Type B pancreatic cell (in vitro differentiated cells): ENCODE measurements around the gene SPDYE16. TPM values are rescaled to one million over a fixed set of nuclear protein-coding genes. Genes with fewer than 3 reads are reported as not detected.
"Not testable (repeated sequence)": the region's sequence is repeated elsewhere in the genome, so short reads cannot be mapped to it uniquely, and the experiment has no call there.

Source experiments
- DNase-seq: peaks from one replicate; pipeline ENCODE4 v3.0.0; 2021; ENCODE audit warnings: mixed read lengths; ENCODE audit not compliant: unreplicated experiment; ENCODE audit errors: extremely low spot score
- H3K27ac Mint-ChIP-seq: 2 replicates; pipeline ENCODE4 v1.8.0; 2021; ENCODE audit warnings: mild to moderate bottlenecking, mixed read lengths
- H3K27me3 Mint-ChIP-seq: 2 replicates; pipeline ENCODE4 v1.8.0; 2021; ENCODE audit warnings: mixed read lengths
- H3K36me3 Mint-ChIP-seq: 2 replicates; pipeline ENCODE4 v1.8.0; 2021; ENCODE audit warnings: mixed read lengths
- H3K4me1 Mint-ChIP-seq: one replicate; pipeline ENCODE4 v1.8.0; 2021; ENCODE audit warnings: mixed read lengths; ENCODE audit not compliant: unreplicated experiment
- H3K4me3 Mint-ChIP-seq: 2 replicates; pipeline ENCODE4 v1.8.0; 2021; ENCODE audit warnings: mild to moderate bottlenecking, mixed read lengths
- H3K9me3 Mint-ChIP-seq: 2 replicates; pipeline ENCODE4 v1.8.0; 2021; ENCODE audit warnings: mixed read lengths
- total RNA-seq: library from RNA; stranded (reverse); gene quantifications from 2 replicates; pipeline ENCODE4 v1.2.1, GENCODE V29; 2021; ENCODE audit warnings: low replicate concordance
- TF ChIP-seq, protein P1 (sequence below): fragments of 200-600 bp; sonication (generic); conservative IDR thresholded peaks from 2 replicates; pipeline ENCODE4 v1.5.0; 2021; ENCODE audit warnings: antibody characterized with exemption, mild to moderate bottlenecking

Gene SPDYE16
- total RNA-seq, 1 donor from 2014 or later = 0.51 TPM

DNA sequence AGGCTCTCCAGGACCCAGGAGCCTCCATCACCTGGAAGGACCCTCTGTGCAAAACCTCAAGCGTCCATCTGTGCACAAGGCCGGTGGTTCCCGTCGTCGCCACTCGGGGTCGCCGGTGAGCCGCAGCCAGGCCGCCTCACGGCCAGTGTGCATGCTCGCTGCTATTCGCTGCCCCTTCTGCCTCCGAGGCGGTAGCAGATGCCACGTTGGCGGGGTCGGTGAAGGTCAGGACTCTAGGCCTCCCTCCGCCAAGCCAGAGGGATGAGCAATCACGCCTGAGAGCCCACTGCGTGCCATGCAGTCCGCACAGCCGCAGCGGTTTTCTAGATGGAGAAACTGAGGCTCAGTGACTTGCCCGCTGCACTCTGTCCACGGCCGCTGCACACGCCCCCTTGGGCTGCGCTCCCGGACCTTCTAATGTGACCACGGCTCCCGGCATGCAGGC, 27.1 kb downstream of the SPDYE16 start:
- Mint-ChIP-seq H3K4me1 (no peaks in the 10 kb centered on the region), H3K27me3 (no peaks in the 10 kb centered on the region), H3K27ac (no peak overlapping the region), H3K9me3 (no peaks in the 10 kb centered on the region), H3K36me3 (no peaks in the 10 kb centered on the region), H3K4me3 (no peak overlapping the region)
- TF ChIP-seq, protein P1, sequence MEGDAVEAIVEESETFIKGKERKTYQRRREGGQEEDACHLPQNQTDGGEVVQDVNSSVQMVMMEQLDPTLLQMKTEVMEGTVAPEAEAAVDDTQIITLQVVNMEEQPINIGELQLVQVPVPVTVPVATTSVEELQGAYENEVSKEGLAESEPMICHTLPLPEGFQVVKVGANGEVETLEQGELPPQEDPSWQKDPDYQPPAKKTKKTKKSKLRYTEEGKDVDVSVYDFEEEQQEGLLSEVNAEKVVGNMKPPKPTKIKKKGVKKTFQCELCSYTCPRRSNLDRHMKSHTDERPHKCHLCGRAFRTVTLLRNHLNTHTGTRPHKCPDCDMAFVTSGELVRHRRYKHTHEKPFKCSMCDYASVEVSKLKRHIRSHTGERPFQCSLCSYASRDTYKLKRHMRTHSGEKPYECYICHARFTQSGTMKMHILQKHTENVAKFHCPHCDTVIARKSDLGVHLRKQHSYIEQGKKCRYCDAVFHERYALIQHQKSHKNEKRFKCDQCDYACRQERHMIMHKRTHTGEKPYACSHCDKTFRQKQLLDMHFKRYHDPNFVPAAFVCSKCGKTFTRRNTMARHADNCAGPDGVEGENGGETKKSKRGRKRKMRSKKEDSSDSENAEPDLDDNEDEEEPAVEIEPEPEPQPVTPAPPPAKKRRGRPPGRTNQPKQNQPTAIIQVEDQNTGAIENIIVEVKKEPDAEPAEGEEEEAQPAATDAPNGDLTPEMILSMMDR = no peak
- no peak for DNase-seq

DNA sequence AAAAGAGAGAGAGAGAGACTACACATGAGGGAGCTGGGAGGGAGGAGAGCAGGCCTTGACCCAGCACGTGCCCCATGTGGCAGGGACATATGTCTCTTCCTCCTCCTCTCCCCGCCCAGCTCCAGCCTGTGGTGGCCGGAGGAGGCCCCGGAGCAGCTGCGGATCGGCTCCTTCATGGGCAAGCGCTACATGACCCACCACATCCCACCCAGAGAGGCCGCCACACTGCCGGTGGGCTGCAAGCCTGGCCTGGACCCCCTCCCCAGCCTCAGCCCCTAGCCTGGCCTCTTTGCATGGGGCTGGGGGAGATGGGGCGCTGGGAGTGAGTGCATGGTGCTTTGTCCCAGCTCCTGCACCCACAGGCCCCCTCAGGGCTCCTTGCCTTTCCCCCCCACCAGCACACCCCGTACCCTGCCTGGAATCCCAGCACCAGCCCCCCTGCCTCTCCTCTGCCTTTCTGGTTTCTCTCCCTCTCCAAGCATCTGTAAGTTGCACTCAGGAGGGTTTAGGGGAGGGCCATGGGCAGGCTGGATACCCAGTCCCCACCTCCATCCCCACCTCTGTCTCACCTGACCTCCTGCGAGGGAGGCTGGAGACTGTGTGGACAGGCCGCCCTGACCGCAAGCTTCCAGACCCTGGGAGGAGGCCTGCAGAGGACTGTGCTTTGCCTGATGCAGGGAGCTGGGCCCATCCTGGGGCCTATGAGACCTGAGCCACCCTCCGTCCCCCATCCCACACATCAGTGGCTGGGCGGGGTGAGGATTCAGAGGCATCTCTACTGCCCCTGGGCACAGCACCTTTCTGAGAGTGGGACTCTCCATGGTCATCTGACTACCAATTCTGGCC, 27.9 kb downstream of the SPDYE16 start:
- H3K27me3 Mint-ChIP-seq = no peaks in the 10 kb centered on the region
- DNase-seq = peak; percentile 64
- no peaks in the 10 kb centered on the region for H3K4me1 Mint-ChIP-seq
- TF ChIP-seq, protein P1 = no peak
- H3K4me3 Mint-ChIP-seq = no peak overlapping the region
- H3K36me3 Mint-ChIP-seq = no peaks in the 10 kb centered on the region
- no peaks in the 10 kb centered on the region for H3K9me3 Mint-ChIP-seq
- no peak overlapping the region for H3K27ac Mint-ChIP-seq

DNA sequence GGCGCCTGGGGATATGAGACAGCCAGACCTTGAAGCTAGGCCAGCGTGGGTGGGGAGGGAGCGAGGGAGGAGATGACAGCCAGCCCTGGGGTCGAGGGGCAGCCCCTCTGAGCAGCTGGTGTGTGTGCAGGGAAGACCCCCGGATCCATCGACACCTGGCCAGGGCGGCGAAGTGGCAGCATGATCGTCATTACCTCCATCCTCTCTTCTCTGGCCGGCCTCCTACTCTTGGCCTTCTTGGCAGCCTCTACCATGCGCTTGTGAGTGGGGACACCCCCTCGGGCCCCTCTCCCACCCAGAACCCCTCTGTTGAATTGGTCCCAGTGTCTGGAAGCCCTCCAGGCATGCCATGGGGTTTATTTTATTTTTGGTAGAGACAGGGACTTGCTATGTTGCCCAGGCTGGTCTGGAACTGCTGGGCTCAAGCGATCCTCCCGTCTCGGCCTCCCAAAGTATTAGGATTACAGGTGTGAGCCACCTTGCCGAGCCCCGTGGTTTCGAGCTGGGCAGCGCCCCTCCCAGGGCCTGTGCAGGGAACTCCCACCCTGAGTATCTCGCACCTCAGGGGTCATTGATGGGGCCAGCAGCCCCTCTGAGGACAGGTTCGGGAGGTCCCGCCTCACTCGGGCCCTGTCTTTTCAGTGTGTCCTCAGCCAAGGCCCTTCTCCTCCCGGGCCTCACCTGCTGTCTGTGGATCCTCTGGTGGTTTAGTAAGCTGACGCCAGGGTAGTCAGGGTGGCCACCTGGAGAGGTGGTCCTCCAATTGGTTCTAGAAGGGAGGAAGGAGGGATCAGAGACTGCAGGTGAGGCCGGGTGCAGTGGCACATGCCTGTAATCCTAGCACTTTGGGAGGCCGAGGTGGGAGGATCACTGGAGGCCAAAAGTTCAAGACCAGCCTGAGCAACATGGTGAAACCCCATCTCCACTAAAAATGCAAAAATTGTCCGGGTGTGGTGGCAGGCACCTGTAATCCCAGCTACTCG, 29.0 kb downstream of the SPDYE16 start:
- no peak overlapping the region for H3K27ac Mint-ChIP-seq
- no peak overlapping the region for H3K4me3 Mint-ChIP-seq
- peak; percentile 62 for DNase-seq
- no peaks in the 10 kb centered on the region for H3K27me3 Mint-ChIP-seq
- no peaks in the 10 kb centered on the region for H3K36me3 Mint-ChIP-seq
- no peaks in the 10 kb centered on the region for H3K9me3 Mint-ChIP-seq
- TF ChIP-seq, protein P1 = no peak
- H3K4me1 Mint-ChIP-seq = peaks cover 4% of the 10 kb centered on the region

DNA sequence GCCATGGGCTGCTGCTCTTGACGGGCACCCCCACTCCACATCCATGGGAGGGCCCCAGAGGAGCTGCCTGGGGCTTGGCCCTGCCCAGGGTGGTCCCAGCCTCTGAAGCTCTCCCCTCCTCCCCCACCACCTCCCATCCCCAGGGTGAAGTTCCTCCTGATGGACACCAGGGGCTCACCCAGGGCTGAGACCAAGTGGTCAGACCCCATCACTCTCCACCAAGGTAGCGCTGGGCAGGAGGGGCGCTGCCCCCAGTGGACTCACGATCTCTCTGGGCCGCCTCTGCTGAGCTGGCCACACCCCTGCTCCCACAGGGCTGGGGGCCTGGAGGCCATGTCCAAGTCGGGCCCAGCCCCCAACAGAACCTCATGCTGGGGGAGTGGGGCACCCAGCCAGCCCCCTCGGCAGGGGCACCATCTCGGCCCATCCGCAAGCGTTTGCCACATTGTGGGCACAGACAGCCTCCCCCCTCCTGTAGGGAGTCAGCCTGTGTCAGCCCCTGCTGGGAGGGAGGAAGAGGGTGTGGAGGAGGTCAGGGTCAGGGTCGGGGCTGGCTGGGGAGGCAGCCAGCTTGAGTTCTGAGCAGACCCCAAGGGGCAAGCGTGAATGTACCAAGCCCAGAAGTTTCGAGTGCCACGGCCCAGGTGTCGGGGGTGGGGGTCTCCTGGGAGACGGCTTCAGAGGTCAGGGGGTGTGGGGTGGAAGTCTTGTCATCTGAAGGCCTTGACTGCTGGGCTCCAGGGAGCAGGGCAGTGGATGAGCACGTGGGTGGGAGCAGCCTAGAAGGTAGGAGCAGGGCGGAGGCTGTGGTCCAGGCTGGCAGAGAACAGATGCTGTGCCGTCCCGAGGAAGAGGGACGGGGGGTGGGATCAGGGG, 29.9 kb downstream of the SPDYE16 start:
- no peaks in the 10 kb centered on the region for H3K36me3 Mint-ChIP-seq
- TF ChIP-seq, protein P1 = peak; percentile 64
- no peaks in the 10 kb centered on the region for H3K27me3 Mint-ChIP-seq
- H3K9me3 Mint-ChIP-seq = no peaks in the 10 kb centered on the region
- DNase-seq = peak; percentile 67
- H3K4me1 Mint-ChIP-seq = peaks cover 4% of the 10 kb centered on the region
- no peak overlapping the region for H3K4me3 Mint-ChIP-seq
- no peak overlapping the region for H3K27ac Mint-ChIP-seq

DNA sequence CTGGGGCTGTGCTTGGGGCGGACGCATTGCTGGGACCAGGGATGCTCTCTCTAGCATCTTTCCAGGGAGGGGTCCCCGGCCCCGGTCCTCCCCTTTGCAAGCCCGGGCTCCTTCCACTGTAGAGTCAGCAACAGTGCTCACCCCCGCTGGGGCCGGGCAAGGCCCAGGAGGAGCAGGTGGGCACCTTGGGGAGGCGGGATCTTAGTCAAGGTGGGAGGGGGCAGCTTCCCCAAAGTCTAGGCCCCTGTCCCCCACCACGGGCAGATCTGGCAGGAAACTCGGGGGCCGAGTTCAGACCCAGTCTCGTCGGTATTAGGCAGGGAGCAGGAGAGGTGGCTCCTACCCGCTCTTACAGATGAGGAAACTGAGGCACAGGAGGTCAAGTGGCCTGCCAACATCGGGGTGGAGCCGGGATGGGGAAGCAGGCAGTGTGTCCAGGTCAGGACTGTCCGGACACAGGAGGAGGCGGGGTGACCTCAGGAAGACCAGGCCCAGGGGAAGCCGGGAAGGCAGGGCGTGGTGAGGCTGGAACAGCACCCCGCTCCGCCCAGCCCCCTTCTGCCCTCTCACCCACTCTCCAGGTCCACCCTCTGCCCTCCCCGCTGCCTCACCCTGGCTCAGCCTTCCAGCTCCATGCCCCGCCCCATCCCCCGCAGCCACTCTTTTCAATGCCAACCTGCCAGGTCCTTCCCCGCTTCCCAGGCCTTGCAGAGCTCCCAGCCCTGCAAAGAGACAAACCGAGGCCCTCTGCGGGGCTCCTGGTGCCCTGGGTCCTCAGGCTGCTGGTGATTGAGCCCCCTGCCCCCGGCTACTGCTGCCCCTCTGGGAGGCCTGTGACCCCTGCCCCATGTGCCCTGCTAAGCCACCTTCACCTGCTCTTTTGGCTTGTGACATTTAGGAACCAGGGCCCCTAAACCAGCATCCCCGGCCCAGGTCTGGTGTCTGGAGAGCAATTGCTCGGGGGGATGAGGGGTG, 30.9 kb downstream of the SPDYE16 start:
- not testable (repeated sequence) for H3K27me3 Mint-ChIP-seq, H3K4me3 Mint-ChIP-seq, H3K27ac Mint-ChIP-seq, H3K36me3 Mint-ChIP-seq, H3K9me3 Mint-ChIP-seq, H3K4me1 Mint-ChIP-seq
- DNase-seq = peak; percentile 49

DNA sequence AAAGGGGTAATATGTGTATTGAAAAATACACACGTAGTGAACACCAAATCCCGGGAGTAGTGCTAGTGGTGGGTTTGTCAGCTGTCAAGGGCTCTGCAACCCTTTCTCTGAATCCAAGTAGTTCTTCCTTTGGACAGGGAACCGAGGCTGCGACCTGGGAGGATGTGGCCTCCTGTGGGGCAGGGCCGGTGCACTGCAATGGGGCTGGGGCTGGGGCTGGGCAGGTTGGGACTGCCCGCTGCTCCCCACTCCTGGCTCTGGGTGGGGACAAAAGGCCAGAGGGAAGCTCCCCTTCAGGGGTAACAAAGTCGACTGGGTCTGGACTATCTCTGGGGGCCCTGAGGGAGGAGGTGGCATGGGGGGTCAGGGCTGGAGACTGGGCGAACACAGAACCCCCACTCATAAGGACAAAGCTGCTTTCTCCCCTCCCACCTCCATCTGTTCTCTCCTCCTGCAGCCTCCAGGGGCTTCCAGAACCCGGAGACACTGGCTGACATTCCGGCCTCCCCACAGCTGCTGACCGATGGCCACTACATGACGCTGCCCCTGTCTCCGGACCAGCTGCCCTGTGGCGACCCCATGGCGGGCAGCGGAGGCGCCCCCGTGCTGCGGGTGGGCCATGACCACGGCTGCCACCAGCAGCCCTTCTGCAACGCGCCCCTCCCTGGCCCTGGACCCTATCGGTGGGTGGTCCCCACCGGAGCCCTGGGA, 31.7 kb downstream of the SPDYE16 start:
- not testable (repeated sequence) for H3K9me3 Mint-ChIP-seq, H3K36me3 Mint-ChIP-seq, H3K27me3 Mint-ChIP-seq, H3K4me3 Mint-ChIP-seq, H3K27ac Mint-ChIP-seq, H3K4me1 Mint-ChIP-seq
- peak; percentile 69 for DNase-seq
